Body of pancreas (tissue), 4 donors: ENCODE data around the gene GRID1.

ENCODE experiments used
- CTCF ChIP-seq, 7 experiments: fragments of 450-650 bp in 4 of 7; fragments of 200-600 bp in 3 of 7; sonication (generic) in 3 of 7; IDR thresholded peaks; one replicate each; pipeline ENCODE4 v1.5.1; 2016 to 2019; ENCODE audit warnings: antibody characterized with exemption in 7 of 7
- POLR2A ChIP-seq, 3 donors: fragments of 450-650 bp; IDR thresholded peaks; one replicate each; pipeline ENCODE4 v1.6.1; 2016; ENCODE audit warnings: antibody characterized with exemption in 3 of 3, mild to moderate bottlenecking in 2 of 3

DNA sequence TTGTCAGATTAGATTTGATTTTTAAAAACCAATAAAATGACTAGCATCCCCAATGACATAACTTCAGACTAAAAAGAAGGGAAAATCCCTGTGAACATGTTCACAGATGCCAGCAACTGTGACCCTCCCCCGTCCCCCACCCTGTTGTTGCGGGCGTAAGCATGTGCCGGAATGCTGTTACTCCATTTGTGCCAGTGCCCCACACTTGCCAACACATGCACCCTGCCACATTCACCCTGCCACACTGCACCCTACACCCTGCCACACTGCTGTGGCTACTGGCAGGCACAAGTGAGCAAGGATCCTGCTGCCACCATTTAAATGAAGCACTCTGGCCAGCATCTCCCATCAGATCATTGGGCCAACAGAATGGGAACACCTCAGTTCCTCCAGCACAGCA is 540.2 kb downstream of the GRID1 start:
- TF ChIP-seq POLR2A (IDR thresholded peaks at IDR 0.05) (no peak), CTCF (IDR thresholded peaks at IDR 0.05) (no peak)
